MM.1S (cell line): ENCODE results near the gene CA5B.

Experiments used
- DNase-seq: peaks from one replicate; pipeline ENCODE4 v3.0.0-alpha.2; 2015
- H2AFZ ChIP-seq: fragments of 300-600 bp; sonication (generic); 2 replicates; pipeline ENCODE4 v1.6.0; 2016; ENCODE audit warnings: antibody characterized with exemption, low read length
- H3F3A ChIP-seq: fragments of 300-600 bp; sonication (generic); 2 replicates; pipeline ENCODE4 v1.6.1; 2016; ENCODE audit warnings: mild to moderate bottlenecking, antibody characterized with exemption, low read length, moderate library complexity, mixed read lengths; ENCODE audit not compliant: insufficient read depth
- H3K27ac ChIP-seq: fragments of 300-600 bp; sonication (generic); 2 replicates; pipeline ENCODE4 v1.5.1; 2016; ENCODE audit warnings: mild to moderate bottlenecking, low read length
- H3K27me3 ChIP-seq: fragments of 300-600 bp; sonication (generic); replicated peaks from 2 replicates; pipeline ENCODE4 v1.6.0; 2016; ENCODE audit warnings: low read length; ENCODE audit not compliant: insufficient read depth
- H3K36me3 ChIP-seq: fragments of 300-600 bp; sonication (generic); replicated peaks from 2 replicates; pipeline ENCODE4 v1.6.1; 2016; ENCODE audit warnings: mild to moderate bottlenecking, low read length, mixed read lengths; ENCODE audit not compliant: insufficient read depth
- H3K4me1 ChIP-seq: fragments of 300-600 bp; sonication (generic); 2 replicates; pipeline ENCODE4 v1.6.1; 2016; ENCODE audit warnings: low read length, mixed read lengths
- H3K4me2 ChIP-seq: fragments of 300-600 bp; sonication (generic); 2 replicates; pipeline ENCODE4 v1.6.0; 2016; ENCODE audit warnings: low read depth, low read length
- H3K4me3 ChIP-seq: fragments of 300-600 bp; sonication (generic); 2 replicates; pipeline ENCODE4 v1.5.1; 2016; ENCODE audit warnings: low read length, mixed read lengths
- H3K79me2 ChIP-seq: fragments of 300-600 bp; sonication (generic); 2 replicates; pipeline ENCODE4 v1.6.1; 2016; ENCODE audit warnings: mixed run types, low read length, mixed read lengths
- H3K9ac ChIP-seq: fragments of 300-600 bp; sonication (generic); 2 replicates; pipeline ENCODE4 v1.6.1; 2016; ENCODE audit warnings: low read length, mixed read lengths
- H3K9me2 ChIP-seq: fragments of 300-600 bp; sonication (generic); replicated peaks from 2 replicates; pipeline ENCODE4 v1.6.1; 2016; ENCODE audit warnings: mild to moderate bottlenecking, low read length, mixed read lengths; ENCODE audit not compliant: insufficient read depth
- H3K9me3 ChIP-seq: fragments of 300-600 bp; sonication (generic); replicated peaks from 2 replicates; pipeline ENCODE4 v1.6.1; 2016; ENCODE audit warnings: mild to moderate bottlenecking, low read length, mixed read lengths; ENCODE audit not compliant: insufficient read depth
- H4K20me1 ChIP-seq: fragments of 300-600 bp; sonication (generic); 2 replicates; pipeline ENCODE4 v1.6.1; 2016; ENCODE audit warnings: mild to moderate bottlenecking, low read length, moderate library complexity, mixed read lengths; ENCODE audit not compliant: insufficient read depth
- EZH2 ChIP-seq: fragments of 300-600 bp; sonication (generic); optimal IDR thresholded peaks from 2 replicates; pipeline ENCODE3; 2017; ENCODE audit warnings: low read depth, mild to moderate bottlenecking, antibody characterized with exemption, low read length, mixed read lengths
- EZH2phosphoT487 ChIP-seq: fragments of 300-600 bp; sonication (generic); IDR thresholded peaks from 2 replicates; pipeline ENCODE4 v1.6.1; 2018; ENCODE audit warnings: antibody characterized with exemption, low read length
- TF ChIP-seq, protein P1 (sequence below): fragments of 300-600 bp; sonication (generic); IDR thresholded peaks from 2 replicates; pipeline ENCODE4 v1.5.1; 2016; ENCODE audit warnings: antibody characterized with exemption, low read length, mixed read lengths

Gene CA5B

DNA sequence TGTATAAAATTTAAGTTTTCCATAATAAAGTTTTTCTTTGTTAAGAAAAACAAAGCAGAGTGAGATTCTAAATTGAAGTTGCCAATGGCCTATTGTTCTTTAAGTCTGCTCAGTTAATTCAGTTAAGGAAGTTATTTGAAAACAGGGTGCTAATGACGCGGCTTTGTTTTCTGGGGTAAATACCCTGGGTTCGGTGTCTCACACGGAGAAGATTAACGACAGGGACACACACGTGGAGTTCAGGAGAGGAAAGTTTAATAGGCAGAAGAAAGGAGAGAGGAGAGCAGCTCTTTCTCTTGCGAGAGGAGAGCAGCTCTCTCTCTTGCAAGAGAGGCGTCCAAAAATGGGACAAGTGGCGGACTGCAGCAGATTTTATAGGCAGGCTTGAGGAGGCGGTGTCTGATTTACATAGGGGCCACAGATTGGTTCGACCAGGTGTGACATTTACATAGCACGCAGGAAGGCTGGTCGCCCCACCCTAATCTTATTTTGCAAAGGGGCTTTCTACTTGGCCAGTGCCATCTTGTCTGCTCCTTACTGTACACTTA, 9.6 kb downstream of the CA5B start:
- Histone ChIP-seq H3K4me2 (no peak overlapping the region), H3K27ac (no peak overlapping the region), H3K4me3 (no peak overlapping the region), H2AFZ (no peak overlapping the region), H3K9me3 (no peaks in the 10 kb centered on the region), H4K20me1 (no peaks in the 10 kb centered on the region), H3K9ac (no peak overlapping the region), H3K27me3 (no peaks in the 10 kb centered on the region), H3F3A (0 out of 2 replicates have a peak, but pooled peaks cover 7% of the 10 kb centered on the region), H3K4me1 (peaks cover 23% of the 10 kb centered on the region), H3K36me3 (no peaks in the 10 kb centered on the region), H3K9me2 (no peaks in the 10 kb centered on the region), H3K79me2 (no peaks in the 10 kb centered on the region)
- TF ChIP-seq, protein P1, sequence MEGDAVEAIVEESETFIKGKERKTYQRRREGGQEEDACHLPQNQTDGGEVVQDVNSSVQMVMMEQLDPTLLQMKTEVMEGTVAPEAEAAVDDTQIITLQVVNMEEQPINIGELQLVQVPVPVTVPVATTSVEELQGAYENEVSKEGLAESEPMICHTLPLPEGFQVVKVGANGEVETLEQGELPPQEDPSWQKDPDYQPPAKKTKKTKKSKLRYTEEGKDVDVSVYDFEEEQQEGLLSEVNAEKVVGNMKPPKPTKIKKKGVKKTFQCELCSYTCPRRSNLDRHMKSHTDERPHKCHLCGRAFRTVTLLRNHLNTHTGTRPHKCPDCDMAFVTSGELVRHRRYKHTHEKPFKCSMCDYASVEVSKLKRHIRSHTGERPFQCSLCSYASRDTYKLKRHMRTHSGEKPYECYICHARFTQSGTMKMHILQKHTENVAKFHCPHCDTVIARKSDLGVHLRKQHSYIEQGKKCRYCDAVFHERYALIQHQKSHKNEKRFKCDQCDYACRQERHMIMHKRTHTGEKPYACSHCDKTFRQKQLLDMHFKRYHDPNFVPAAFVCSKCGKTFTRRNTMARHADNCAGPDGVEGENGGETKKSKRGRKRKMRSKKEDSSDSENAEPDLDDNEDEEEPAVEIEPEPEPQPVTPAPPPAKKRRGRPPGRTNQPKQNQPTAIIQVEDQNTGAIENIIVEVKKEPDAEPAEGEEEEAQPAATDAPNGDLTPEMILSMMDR = no peak
- no peak for DNase-seq

DNA sequence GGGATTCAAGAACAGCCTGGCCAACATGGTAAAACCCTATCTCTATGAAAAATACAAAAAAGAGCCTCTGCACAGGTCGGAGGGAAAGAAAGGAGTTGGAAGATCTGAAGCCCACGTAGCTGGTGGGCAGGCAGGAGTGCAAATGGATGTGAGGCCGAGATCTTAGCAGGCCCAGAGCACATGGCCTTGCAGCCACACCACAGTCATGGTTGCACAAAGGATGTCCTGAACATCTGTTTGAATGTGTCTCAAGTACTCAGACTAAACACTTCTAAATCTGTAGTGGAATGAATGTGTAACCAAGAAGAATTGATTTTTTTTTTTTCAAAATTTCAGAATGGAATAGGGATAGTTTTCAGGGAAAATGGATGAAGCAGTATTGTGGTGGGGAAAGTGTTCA, 10.8 kb downstream of the CA5B start:
- Histone ChIP-seq H3K4me1 (peaks cover 23% of the 10 kb centered on the region), H2AFZ (no peak overlapping the region), H3K4me3 (no peak overlapping the region), H3K9me3 (no peaks in the 10 kb centered on the region), H3K36me3 (no peaks in the 10 kb centered on the region), H4K20me1 (no peaks in the 10 kb centered on the region), H3K9me2 (no peaks in the 10 kb centered on the region), H3K27me3 (no peaks in the 10 kb centered on the region), H3K79me2 (no peaks in the 10 kb centered on the region), H3K9ac (no peak overlapping the region), H3K27ac (no peak overlapping the region), H3K4me2 (no peak overlapping the region), H3F3A (0 out of 2 replicates have a peak, but pooled peaks cover 7% of the 10 kb centered on the region)
- no peak for DNase-seq
- TF ChIP-seq EZH2phosphoT487 (no peak), EZH2 (no peak)
- TF ChIP-seq, protein P1 = no peak

DNA sequence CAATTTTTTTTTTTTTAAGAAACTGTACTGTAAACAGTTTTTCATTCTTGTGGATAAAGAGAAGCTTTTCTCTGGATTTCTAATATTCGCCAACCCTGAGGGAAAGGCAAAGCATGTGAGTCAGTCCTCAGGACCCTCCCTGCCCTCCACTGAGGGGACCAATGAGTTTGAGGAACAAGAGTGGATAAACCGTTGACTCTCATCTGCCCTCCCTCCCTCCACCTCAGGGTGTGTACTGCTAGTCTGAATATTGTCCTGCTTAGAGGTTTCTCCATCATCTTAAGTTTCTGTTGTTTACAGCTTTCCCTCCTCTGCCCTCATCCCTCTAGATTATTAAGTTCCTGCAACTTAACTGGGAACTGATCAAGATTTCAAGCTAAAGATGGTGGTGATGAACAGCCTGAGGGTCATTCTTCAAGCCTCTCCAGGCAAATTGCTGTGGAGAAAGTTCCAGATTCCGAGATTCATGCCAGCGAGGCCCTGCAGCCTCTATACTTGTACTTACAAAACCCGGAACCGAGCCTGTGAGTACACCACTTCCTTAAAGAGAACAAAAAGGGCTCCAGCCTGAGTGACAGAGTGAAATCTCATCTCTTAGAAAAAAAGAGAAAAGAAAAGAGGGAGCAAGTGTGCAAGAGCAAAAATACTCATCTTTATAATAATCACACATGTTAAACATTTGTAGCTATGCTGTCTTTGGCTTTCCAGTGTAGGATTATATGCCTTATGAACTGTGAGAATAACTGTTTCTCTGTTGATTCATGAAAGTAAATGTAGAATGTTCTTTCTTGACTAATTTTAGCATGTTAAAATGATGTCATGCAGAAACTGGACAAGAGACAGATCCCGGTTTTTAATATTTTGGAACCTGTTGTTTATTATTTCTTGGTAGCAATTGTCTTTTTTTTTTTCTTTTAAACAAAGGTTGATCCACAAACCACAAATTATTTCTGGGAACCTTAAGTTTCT, 11.9 kb downstream of the CA5B start:
- H3K9ac ChIP-seq = peak overlapping the region; percentile 22; the same call in 1 of the 2 replicates
- TF ChIP-seq EZH2 (no peak), EZH2phosphoT487 (no peak)
- TF ChIP-seq, protein P1 = no peak

More for the DNA sequence above, 11.9 kb downstream of the CA5B start:
- H3K4me2 ChIP-seq = peak overlapping the region; percentile 40
- H3K9me3 ChIP-seq = no peaks in the 10 kb centered on the region
- H2AFZ ChIP-seq = peak overlapping the region; percentile 63
- H3K79me2 ChIP-seq = no peaks in the 10 kb centered on the region
- H3K27ac ChIP-seq = peak overlapping the region; percentile 72
- no peak overlapping the region for H3K4me3 ChIP-seq
- no peaks in the 10 kb centered on the region for H3K9me2 ChIP-seq
- H3K27me3 ChIP-seq = no peaks in the 10 kb centered on the region
- no peaks in the 10 kb centered on the region for H3K36me3 ChIP-seq
- DNase-seq = peak; percentile 51
- peaks cover 23% of the 10 kb centered on the region for H3K4me1 ChIP-seq
- H3F3A ChIP-seq = 0 out of 2 replicates have a peak, but pooled peaks cover 7% of the 10 kb centered on the region
- H4K20me1 ChIP-seq = no peaks in the 10 kb centered on the region
